HG03457 (cell line): ENCODE results near the gene NEK6.

Experiments
- ATAC-seq: cut with Tn5 transposase; IDR thresholded peaks from one replicate; pipeline ENCODE4 v1.9.1; 2021; ENCODE audit warnings: moderate number of reproducible peaks; ENCODE audit not compliant: unreplicated experiment

NEK6 gene

DNA sequence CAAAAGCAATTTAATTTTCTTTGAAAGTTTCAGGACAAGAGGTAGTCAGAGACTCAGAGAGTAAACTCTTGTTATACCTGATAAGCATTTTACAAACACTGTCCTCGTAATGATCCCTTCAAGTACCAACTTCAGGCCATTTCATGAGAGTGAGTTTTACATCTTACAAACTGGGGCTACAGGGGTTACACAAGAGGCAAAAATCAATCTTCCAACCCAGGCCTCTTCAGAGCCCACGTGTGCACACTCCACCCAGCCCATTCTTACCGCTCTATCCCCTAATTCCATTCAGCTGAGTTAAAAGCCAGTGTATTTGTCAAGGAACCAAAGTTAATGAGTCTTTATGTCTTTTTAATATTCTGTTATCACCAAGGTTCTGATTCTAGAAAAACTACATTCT lies 110.9 kb downstream of the NEK6 start:
- ATAC-seq: no peak

DNA sequence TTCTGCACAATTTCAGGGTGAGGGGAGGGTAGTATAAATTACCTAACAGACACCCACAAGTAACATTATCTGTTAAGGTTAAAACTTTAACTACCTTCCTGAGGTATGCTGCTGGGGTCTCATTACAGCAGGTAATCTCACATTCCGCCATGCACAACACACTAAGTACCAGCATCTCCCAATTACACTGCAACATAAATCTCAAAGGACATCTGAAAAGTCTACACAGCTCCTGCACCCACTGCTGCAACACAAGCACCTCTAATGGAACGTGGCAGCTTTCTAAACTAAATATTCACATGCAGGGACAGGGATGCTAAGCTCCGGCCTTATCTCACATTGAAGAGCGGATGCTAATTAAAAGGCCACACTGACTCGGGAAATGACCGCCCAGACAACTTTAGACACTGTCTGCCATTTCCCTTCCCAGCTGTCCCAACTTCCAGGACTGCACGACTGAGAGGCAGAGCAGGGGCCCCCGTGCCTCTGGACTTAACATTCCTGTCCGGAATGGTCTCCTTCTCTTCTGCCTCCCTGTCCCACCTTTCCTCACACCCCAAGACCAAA lies 111.6 kb downstream of the NEK6 start:
- ATAC-seq: no peak

DNA sequence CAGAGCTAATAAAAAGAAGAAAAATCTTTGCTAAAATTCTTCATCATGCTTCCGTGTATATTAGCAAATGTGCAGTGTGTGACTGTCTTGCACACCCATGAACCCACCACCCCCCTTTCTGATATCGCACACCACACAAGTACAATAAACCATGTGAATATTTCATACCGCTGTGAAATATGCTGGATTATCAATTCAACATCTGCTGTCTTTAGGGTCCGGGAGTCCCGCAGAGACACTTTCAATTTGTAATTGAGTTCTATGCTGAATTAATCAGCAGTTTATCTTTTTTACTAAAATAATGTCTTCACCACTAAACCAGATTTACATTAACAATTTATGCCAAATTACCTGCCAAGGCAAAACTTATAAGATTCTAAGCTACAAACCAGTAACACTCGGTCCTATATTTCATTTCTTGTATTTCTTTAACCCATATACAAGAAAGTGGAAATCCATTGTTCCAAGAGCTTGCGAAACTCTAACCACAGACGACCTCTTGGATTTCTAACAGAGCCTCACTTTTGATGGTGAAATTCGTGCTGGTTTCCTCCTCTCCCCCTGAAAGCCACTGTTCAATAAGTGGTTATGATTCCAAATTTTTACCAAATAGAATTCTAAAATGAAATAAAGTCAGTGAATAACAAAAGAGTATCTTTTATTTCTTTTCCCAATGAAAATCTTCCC lies 113.3 kb downstream of the NEK6 start:
- no peak for ATAC-seq

DNA sequence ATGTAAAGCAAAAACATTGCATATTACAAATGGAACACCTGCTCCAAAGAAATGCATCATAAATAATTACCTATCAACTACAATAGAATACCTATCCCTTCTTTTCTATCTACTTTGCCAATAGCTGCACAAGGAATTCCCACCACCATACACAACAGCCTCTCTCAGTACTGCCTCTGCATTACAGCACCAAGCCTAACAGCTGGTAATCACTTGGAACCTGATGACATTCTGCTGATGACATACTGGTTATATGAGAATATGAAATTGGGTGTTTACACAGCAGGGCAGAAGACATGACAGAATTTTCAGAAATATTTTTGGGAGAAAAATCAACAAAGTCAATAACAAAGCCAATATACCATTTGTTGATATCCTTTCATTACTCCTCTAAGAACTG lies 114.3 kb downstream of the NEK6 start:
- ATAC-seq: no peak

DNA sequence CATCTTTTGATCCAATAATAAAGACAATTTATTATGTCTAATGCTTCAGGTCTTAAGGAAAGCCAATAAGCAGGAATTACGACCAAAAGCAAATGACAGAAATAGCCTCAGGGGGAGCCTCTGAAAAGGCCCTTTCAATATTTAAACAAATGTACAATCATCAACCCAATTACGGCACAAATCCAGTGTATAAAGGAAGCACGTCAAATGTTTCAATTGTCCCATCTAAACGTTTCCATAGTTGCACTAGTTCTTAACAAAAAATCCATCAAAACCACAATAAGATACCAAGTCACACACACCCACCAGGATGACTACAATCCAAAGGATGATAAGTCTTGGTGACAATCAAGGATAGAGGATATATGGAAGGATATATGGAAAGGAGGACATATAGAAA lies 115.6 kb downstream of the NEK6 start:
- no peak for ATAC-seq

DNA sequence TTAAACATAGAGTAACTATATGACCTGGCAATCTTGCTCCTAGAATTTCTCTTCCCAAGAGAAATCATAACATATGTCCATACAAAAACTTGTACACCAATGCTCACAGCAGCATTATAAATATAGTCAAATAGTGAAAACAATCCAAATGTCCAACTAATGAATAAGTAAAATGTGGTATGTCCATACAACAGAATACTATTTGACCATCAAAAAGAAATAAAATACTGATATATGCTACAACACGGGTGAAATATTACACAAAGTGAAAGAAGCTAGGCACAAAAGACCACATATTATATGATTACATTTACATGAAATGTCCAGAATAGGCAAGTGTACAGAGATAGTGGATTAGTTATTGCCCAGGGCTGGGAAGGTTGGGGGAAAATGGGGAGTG lies 116.1 kb downstream of the NEK6 start:
- no peak for ATAC-seq

DNA sequence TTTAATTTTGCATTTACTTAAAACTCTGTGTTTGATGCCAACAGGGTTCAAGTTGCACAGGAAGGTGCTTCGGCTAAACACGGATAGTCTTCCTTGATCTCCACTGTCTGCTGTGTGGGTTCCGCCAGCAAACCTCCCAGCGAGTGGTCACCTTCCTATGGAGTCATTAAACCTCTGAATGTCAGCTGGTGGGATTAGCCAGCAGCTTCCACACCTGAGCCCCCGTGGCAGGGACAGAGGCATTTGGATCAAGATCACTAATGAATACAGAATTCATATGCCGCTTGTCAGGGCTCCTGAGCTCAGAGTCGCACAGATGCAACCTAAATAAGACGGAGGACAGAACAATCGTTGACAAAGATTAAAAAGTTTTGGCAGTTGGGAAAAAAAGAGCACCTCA lies 118.0 kb downstream of the NEK6 start:
- no peak for ATAC-seq

DNA sequence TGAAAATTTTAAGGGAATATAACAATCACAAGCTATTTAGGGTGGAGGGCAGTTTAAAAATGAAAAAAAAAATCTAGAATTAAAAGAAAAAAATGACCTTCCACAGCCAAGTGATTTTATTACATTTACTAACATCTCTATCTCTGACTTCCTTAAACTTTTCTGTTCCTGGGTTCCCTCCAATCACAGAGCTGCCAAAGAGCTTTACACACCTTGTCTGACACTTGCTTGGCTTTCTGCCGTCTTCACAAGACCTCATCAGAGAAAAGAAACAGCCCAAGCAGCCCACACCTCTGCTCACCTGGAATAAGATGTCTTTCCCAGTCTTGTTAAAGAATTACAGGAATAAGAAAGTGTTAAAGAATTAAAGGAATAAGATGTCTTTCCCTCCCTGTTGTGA lies 118.6 kb downstream of the NEK6 start:
- no peak for ATAC-seq

DNA sequence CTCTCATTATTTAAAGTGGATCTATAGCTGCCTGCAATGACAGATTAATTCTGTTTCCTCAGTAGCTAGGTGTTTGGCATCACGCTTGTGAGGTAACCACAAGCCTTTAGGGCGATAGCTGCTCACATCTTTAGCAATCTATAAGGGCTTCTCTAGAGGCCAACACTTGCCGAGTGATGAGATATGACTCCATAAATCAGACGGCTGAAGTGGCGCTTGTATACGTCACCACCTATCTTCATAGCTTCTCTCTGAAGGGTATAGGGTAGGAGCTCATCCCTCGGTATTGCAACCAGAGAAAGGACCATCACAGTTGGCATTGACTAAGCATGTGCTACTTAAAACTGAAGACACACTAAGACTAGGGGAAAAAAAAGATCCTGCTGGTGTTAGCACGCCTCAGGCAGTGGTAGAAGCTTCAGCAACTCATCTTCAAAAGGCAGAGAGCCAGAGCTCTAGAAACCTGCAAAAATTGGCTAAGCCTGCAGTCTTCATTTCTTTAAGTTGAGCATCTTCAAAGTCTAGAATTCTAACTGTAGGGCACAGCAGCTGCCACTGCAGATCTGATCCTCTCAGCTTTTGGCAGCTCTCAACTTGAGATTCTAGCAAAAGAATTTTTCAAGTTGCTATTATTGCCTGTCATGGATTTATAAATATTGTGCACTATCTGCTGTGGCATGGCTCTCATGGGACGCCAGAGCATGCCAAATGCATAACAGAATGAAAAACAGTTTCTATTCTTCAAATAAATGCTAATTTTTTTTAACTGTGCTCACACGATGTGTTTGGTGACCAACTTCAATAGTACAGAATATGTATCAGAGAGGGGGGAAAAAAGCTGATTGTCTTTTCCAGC lies 120.0 kb downstream of the NEK6 start:
- no peak for ATAC-seq

DNA sequence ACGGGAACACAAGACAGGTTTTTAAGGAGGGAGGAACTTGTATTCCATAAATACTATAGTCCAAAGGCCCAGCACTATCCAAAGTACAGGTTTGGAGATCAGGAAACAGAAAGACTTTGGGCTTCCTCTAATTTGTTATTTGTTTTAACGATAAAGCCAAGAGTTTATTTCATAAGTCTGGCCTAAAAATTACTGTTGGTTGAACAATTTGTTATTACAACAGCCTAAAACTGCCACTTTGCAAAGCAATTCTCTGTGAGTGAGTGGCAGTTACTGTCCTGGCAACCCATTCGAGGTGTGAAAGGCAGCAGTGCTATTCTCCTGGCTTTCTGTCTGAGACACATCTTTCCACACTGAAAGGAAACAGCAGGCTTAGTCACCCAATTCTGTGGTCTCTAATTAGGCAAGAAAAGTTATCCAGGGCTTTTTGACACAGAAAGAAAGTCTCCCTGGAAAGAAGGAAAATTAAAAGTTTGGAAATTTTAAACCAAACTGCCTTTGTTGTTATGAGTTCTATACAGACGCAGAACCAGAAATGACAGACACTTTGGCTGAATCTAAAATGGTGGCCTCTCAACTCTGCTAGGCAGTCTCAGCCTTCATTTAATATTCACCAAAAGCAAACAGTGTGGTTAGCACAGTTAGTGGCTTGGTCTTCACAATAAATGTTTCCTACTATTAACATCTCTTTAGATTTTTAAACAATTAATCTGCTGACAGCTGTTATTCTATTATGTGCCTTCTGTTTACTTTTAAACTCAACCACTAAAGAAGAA lies 123.6 kb downstream of the NEK6 start:
- ATAC-seq: no peak

DNA sequence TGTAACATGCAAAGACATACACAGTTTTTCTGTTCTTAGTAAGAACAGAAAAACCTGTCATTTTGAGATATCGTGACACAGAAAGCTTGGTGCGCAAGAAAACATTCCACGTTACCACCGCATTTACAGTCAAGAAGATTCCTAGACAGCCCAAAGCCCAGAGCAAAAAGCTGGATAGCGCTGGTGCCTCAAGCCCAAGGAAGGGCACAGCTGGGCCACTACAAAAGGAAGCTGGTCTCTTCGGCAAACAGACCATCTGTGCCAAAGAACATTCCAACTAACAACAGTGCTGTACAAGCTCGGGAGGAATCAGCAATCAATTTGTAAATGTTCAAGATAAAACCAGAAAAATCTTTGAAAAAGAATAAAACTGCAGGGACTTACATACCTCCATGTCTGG lies 126.5 kb downstream of the NEK6 start:
- no peak for ATAC-seq

DNA sequence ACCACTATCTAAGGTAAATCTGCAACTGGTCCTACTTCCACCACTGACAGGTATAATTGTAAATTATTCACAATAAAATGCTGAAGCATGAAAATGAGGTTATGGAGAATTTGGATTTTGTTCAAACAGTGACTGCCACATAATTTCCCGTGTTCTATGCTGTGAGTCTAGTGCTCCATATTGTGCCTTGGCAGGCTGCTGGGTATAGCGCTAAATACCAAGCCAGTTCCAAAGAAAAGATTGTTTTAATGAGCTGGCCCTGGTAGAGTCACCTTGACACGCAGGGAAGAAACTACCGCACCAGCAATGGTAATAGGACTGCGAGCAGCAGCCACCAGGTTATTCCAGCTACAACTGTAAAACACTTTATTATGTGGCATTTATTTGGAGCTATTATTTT lies 127.1 kb downstream of the NEK6 start:
- no peak for ATAC-seq

DNA sequence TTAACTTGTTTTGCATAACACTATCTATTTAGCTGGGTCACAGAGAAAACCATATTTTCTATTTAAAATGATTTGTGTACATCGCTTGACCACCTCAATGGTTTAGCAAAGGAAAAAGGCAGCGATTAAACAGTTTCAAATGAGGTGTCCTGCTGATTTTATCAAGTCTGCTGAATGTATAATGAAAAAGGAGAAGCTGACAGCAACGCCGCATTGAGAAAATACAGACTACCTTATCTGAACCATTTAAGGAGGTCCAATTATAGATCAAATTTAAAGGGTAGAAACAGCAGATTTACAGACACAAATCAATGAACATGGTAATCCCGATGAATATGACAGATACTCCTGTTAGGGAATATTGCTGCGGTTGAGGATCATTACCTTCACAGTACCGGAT lies 127.9 kb downstream of the NEK6 start:
- no peak for ATAC-seq

DNA sequence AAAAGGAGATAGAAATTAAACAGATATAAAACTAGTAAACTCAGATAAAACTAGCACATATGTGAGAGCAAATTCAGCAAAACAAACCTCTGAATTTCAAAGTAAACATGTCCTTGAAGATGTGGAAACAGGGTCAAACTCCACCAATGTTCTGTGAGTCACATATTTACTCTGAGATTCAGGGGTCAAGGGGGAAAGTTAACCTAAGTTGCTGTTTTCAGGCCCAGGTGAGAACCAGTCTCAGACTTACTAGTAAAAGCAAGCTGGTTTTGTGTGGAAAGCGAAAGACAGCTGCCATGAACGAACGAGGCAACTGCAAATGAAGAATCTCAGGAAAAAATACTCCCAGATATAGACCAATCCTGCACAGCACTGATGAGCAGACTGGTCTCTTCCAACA lies 128.5 kb downstream of the NEK6 start:
- ATAC-seq: no peak

DNA sequence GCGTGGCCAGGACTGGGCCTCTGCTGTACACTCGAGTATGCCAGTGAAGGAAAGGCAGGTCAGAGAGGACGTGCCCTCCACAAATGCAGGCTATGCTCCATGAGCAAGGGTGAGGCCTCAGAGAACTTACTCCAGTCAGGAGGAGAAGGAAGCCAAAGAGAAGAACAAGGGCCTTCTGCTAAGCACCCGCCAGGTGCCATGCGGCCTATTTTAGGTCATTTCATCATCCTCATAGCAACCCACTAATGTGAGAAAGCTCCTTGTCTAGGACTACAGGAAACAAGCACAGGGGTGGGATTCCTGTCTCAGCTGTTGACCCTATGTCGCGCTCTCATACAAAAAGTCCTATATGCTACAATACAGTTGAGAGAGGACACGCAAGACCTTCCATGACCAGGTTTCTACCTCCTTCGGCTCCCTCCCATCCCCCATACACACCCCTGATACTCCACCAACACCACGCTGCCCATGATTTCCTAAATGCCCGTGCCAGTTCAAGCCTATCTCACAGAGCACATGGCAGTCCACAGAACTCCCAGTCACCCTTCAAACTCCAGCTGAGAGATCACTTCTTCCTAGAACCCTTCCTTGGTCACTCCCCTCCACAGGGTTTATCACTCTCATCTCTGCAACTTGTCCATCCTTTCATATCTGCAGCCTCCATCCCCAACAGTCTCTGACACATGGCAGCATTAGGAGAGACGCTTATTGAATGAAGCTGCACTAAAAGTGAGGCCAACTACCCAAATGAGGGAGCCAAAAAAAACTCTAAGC lies 130.7 kb downstream of the NEK6 start:
- ATAC-seq: no peak

DNA sequence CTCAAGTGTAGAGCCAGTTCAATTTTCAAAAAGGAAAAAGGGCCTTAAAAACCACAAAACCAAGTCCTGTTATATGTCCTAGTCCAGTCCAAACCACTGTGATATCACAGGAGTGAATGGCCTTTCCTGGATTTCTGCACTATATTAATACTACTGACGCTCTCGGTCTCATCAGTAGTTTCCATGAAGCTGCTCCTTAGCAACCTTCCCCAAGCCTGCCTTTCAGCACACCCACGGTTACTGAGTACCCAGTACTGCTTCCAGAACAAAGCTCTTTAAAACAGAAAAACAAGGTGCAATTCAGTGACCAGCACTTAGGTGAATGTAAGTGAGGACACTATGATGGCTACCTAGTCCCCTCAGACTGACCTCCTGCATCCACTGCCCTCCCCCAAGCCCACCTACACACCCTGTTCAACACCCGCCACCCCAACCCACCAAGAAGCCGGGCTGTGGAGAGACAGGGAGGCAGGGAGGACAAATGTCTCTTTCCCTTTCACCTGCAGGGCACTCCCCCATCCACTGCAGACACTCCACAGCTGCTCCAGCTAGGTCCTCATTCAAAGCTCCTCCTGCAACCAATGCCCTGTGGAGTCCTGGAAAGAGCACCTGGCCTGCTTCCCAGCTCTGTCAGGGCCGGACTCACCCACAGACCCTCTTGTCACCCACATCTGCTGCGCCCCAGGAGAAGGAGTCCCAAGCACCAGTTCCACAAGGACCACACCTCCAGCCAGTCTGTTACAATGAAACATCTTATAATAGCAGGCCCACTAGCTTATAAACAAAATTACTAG lies 131.6 kb downstream of the NEK6 start:
- ATAC-seq: no peak

DNA sequence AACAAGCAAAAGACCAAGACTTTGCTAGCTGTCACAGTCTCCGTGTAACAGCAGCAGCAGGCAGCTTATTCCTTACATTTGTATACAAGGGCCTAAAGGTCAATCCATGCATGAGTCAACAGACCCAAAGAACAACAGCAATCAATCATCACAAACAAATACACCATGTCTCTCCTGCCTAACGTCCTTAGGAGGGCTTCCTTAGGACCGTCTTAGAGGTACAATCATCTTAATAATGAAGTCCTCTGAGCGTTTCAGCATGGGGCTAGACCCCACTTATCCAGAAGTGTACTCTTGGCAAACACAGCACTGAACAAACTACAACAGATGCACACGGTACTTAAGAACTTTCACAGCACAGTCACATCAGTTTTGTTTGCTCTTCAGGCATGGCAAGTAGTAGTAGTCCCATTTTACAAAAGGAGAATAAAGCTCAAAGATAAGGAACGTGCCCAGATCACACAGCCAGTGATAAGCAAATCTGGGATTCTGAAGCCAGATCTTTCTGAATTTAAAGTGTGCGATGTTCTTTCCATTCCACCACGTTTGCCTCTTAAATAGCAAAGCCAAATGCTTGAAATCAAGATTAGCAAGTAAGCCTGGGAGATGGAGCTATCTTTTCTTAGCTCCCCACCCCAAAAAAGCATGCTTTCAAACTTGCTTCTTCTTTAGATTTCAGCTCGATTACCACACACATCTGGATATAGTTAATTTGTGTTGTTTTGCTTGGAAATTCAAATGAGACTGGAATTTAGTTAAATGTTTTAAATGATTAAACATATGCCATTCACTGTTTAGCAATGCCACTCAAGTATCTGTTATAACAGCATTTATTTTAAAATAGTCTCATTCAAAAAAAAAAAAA lies 133.3 kb downstream of the NEK6 start:
- no peak for ATAC-seq

DNA sequence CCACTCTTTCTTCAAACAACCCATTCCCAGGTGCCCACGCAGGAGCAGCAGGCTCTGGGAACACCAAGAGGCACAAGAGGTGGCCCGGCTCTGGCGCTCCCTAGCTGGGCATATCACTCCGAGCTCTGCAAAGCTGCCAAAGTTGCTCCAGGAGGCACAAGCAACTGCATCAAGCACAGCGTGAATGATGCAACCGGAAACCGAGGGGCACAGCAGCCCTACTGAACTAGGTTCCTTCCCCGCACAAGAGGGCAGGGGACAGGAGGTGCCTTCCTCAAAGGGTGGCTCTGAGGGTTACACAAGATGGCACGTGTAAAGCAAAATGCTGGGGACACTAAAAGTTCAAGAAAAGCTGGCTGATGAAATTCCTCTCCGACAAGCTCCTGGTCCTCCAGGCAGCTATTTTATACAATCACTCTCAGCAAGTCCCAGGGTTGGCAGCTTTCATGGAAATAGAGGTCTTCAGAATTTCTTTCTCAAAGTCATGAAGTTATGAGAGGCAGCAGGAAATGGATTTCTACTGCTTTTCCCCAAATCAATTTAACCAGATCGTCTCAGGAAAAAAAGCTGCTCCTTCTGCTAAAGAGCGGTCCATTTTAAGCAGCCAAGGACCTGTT lies 134.6 kb downstream of the NEK6 start:
- no peak for ATAC-seq
